AG04449 (cell line): ENCODE data around the gene FCN2.

ENCODE experiments used
- CTCF ChIA-PET: fragments of 350-600 bp; formaldehyde crosslinking; extraction: SDS; loops from one replicate; lab custom pipeline; 2021; ENCODE audit warnings: antibody characterized with exemption; lab: Yijun Ruan, JAX
- POLR2A ChIA-PET: fragments of 400-600, 350-600 bp; formaldehyde crosslinking; extraction: SDS; loops from one replicate; lab custom pipeline; 2020; ENCODE audit warnings: antibody characterized with exemption, inconsistent platforms; lab: Yijun Ruan, JAX
- DNase-seq: peaks from one replicate; pipeline ENCODE4 v3.0.0-alpha.2; 2010; ENCODE audit warnings: low read depth, low spot score
- H3K4me3 ChIP-seq: 2 replicates; pipeline ENCODE4 v1.5.1; 2011; ENCODE audit warnings: low read depth, mild to moderate bottlenecking, control low read depth, low read length
- TF ChIP-seq, protein P1 (sequence below): IDR thresholded peaks from one replicate; pipeline ENCODE4 v1.5.1; 2011; ENCODE audit warnings: mild to moderate bottlenecking, moderate library complexity, low read length, control low read depth, inconsistent platforms; ENCODE audit not compliant: insufficient read depth; ENCODE audit errors: missing control alignments

Gene FCN2

DNA sequence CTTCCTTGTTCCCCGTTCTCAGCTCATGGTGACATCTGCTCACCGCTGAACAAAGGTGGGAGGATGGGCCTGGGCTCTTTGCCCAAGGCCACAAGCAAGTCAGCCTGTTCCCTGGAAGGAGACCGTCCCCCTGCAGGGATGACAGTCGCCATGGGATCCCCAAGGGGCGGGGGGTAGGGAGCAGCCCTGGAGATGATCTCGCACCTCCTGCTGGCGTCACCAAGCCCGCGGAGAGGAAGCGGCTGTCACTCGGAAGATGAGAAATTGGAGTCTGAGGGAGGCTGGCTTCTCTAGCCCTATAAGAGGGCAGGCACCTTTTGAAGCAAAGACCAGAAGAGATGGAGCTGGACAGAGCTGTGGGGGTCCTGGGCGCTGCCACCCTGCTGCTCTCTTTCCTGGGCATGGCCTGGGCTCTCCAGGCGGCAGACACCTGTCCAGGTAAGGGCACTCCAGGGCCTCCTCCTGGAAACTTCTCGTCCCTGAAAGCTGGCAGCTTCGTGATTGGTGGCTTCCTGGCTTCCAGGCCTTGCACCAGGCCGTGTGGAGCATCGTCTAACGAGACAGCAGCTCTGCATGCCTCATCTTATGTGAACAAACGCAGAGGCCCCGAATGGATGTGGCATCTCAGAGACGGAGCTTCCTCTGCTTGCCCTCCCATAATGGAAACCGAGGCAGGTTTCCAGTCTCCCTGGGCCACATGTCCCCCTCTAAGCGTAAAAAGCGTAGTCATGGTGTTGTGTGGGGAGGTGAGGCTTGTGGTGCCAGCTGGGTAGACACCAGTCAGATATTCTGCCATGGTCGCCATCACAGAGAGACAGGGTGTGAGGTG lies at the start of gene FCN2:
Gene FCN2, plus strand, starts transcription at position 327 of the 829 bp plus-strand sequence. Its CDS starts 12 bp downstream, at position 339.
- TF ChIP-seq, protein P1, sequence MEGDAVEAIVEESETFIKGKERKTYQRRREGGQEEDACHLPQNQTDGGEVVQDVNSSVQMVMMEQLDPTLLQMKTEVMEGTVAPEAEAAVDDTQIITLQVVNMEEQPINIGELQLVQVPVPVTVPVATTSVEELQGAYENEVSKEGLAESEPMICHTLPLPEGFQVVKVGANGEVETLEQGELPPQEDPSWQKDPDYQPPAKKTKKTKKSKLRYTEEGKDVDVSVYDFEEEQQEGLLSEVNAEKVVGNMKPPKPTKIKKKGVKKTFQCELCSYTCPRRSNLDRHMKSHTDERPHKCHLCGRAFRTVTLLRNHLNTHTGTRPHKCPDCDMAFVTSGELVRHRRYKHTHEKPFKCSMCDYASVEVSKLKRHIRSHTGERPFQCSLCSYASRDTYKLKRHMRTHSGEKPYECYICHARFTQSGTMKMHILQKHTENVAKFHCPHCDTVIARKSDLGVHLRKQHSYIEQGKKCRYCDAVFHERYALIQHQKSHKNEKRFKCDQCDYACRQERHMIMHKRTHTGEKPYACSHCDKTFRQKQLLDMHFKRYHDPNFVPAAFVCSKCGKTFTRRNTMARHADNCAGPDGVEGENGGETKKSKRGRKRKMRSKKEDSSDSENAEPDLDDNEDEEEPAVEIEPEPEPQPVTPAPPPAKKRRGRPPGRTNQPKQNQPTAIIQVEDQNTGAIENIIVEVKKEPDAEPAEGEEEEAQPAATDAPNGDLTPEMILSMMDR, result no peak
- no peak within 1 kb of the TSS for H3K4me3 ChIP-seq
- ChIA-PET POLR2A (no interaction called here), CTCF (no interaction called here)
- DNase-seq, result no peak

DNA sequence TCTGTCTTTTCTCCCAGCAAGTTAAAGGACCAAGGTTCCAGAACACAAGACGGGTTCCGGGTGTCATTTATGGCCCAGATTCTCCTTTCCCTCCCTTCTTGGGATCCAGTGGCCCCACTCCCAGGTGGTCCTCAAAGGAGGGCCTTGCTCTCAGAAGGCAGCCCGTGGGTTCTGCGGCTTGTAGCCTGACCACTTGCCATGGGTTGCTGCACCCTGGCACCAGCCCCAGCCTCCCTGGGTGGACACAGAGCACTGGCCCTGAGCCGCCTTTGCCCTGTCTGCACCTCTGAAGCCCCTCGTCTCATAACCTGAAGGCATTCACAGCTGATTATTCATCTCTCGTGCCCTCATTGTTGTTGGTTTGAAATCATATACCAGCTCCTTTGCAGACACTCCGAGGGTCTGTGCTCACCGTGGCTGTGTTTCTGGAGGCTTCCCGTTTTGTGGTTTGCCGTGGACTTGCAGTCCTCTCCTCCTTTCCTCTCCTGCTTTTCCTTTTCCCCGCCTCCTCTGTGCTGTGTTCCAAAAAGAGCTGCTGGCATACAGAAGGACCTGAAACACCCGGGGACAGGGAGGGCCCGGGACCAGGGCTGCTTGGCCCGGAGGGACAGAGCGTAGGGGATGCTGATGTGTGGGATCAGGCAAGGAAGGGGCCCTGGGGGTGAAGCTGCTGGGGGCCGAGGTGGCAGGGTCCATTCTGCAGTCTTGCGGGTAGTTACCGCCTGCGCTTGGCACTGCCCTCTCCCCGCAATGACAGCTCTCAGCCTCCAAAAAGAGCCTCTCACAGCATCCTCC lies 49.5 kb upstream of the FCN2 start:
- ChIA-PET POLR2A (interaction anchor here (0.6 kb wide), 1 partner anchor 40 kb away, joined by 4 read pairs; no protein-coding TSS in a partner anchor), CTCF (interaction anchor here (0.6 to 1.3 kb wide), 2 partner anchors 9 to 37 kb away, joined by 3 read pairs; no protein-coding TSS in a partner anchor)
- TF ChIP-seq, protein P1, result no peak
- no peak overlapping the region for H3K4me3 ChIP-seq
- DNase-seq, result no peak

DNA sequence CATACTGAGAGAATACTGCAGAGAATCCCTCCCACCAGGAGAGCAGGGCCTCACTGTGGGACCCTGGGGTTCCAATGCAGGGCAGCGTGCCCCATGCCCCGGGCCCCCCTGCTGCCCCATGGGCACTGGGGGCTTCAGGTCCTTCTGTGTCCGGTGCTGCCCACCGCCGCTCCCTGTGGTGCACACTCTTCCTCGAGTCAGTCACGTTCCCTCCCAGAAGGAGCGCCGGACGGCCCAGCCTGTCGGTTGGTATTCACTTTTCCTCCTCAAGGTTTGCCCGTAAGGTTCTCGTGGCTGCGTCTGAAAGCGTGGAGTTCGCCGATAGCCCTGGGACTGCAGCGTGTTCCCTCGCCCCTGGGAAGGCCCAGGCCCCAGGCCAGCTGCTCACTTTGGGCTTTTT lies 48.1 kb upstream of the FCN2 start:
- TF ChIP-seq, protein P1, result no peak
- DNase-seq, result no peak
- POLR2A ChIA-PET, result no interaction called here
- CTCF ChIA-PET, result no interaction called here
- H3K4me3 ChIP-seq, result no peak overlapping the region

DNA sequence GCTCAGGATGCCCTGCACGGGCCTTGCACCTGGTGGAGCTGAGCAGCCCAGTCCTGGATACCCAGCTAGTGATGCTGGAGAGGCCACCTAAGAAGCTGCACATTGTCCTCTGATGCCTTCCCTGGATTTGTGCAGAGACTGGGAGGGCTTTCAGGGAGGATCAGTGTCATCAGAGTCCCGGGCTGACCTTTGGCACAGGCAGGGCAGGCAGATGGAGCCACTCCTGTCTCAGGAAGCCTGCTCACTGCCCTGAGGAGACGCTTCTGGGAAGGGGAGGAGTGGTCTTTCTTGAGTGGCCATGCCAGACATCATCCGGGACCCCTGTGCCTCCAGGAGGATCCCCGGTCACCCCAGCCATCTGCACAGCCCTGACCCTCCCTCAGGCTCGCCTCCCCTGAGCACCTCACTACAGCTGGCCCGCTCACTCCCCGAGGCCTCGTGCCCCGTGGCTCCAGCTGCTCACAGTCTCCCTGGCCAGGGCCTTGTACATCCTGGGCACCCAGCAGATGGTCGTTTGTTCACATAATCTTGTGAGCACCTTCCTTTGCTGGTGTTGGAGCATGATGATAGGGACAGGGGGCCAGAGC lies 47.2 kb upstream of the FCN2 start:
- POLR2A ChIA-PET, result no interaction called here
- TF ChIP-seq, protein P1, result no peak
- no peak for DNase-seq
- H3K4me3 ChIP-seq, result no peak overlapping the region
- CTCF ChIA-PET, result no interaction called here

DNA sequence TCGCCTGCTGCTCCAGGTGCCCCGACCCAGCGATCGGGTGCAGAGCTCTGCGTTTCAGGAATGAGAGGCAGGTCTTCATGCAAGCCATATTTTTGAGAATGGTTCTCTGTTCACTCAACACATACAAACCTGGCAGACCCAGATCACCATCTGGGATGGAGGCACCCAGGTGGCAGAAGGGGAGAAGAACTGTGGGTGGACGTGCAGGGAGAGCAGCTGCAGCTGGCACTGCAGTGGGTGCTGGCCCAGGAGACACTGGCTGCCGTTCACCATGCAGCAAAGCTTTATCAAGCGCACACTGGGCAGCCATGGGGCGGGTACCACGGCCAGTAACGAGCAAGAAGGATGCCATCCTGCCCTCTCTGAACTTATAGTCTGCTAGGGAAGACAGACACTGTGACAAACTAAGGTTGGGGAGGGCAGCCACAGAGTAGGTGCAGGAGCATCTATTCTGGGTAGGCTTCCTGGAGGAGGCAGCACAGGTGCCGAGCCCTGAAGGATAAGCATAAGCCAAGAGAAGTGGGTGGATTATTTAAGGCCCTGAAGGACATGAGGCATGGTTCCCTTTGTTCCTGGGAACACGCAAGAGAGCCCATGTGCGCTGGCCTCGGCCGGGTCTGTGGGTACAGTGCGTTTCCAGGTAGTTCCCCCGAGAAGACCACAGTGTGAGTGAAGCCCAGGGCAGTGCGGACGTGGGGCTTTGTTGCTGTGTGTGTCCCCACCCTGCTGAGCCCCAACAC lies 46.2 kb upstream of the FCN2 start:
- ChIA-PET POLR2A (no interaction called here), CTCF (no interaction called here)
- TF ChIP-seq, protein P1, result no peak
- H3K4me3 ChIP-seq, result no peak overlapping the region
- no peak for DNase-seq
